SH-SY5Y (cell line): ENCODE data around the gene UQCC5.

Experiments
- GATA2 ChIP-seq: IDR thresholded peaks from 2 replicates; pipeline ENCODE4 v1.6.1; 2011; ENCODE audit warnings: mild to moderate bottlenecking, low read depth, low read length
- GATA3 ChIP-seq: IDR thresholded peaks from 2 replicates; pipeline ENCODE4 v1.6.1; 2011; ENCODE audit warnings: low read depth, mild to moderate bottlenecking, low read length, moderate library complexity

GRCh38 chr3:52489453-52489852 lies 47.0 kb upstream of the UQCC5 start:
- TF ChIP-seq GATA3 = no peak
- TF ChIP-seq GATA2 = no peak
